ENCODE results near the gene USP49.

Gene USP49

GRCh38 chr6:41757271-41757670, 137.9 kb downstream of the USP49 start:
- DNase-seq (ENCODE audit: insufficient read length) (no peak), FAIRE-seq (no peak)
- TF ChIP-seq POLR2A (IDR thresholded peaks at IDR 0.05; ENCODE audit: low read depth, low read length): no peak
- no peak for TF ChIP-seq POLR2AphosphoS5 (IDR thresholded peaks at IDR 0.05; ENCODE audit: low read depth, low read length)
- TF ChIP-seq TAF1 (IDR thresholded peaks at IDR 0.05; ENCODE audit: borderline replicate concordance, low read depth, low read length): no peak

GRCh38 chr6:41756354-41756753, 138.8 kb downstream of the USP49 start:
- no peak for TF ChIP-seq TAF1 (IDR thresholded peaks at IDR 0.05; ENCODE audit: borderline replicate concordance, low read depth, low read length)
- TF ChIP-seq POLR2AphosphoS5 (IDR thresholded peaks at IDR 0.05; ENCODE audit: low read depth, low read length): no peak
- TF ChIP-seq POLR2A (IDR thresholded peaks at IDR 0.05; ENCODE audit: low read depth, low read length): no peak
- FAIRE-seq (no peak), DNase-seq (ENCODE audit: insufficient read length) (no peak)

DNA sequence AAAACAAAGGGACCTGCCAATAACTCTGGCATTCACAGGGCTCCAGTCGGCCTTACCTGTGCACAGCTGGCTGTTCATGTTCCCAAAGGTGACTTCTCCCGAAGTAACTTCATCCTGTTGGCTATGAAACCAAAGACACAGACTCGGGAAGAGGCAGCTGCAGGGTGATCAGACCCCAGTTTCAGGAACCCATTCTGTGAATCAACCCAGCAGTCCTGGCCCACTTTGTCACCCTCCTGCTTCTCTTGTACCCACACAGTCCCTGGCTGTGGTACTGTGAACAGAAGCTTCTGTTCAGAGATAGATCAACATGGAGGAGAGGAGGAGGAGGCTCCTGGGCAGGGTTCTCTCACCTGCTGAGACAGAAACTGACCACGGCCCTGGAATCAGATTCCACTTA, 139.3 kb downstream of the USP49 start:
- TF ChIP-seq TAF1 (IDR thresholded peaks at IDR 0.05; ENCODE audit: borderline replicate concordance, low read depth, low read length) (no peak), POLR2A (IDR thresholded peaks at IDR 0.05; ENCODE audit: low read depth, low read length) (no peak), POLR2AphosphoS5 (IDR thresholded peaks at IDR 0.05; ENCODE audit: low read depth, low read length) (no peak)
- DNase-seq (ENCODE audit: insufficient read length) (no peak), FAIRE-seq (no peak)

DNA sequence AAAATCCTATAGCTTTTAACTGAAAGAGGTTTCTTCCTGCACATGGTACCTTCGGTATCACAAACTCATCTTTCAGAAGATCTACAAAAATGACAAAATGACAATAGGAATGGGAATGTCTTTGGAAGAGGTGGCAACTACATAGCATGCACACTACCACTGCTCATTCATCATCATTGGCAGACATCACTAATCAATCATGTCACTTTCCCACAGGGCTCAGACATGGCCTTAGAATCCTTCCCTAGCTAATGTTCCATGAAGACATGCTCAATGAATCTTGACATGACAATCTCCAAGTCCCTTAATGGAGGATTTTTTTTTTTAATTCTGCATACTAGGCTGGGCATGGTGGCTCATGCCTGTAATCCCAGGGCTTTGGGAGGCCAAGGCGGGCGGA, 144.8 kb downstream of the USP49 start:
- TF ChIP-seq POLR2AphosphoS5 (IDR thresholded peaks at IDR 0.05; ENCODE audit: low read depth, low read length) (no peak), TAF1 (IDR thresholded peaks at IDR 0.05; ENCODE audit: borderline replicate concordance, low read depth, low read length) (no peak), POLR2A (IDR thresholded peaks at IDR 0.05; ENCODE audit: low read depth, low read length) (no peak)
- no peak for FAIRE-seq
- DNase-seq (ENCODE audit: insufficient read length): no peak

DNA sequence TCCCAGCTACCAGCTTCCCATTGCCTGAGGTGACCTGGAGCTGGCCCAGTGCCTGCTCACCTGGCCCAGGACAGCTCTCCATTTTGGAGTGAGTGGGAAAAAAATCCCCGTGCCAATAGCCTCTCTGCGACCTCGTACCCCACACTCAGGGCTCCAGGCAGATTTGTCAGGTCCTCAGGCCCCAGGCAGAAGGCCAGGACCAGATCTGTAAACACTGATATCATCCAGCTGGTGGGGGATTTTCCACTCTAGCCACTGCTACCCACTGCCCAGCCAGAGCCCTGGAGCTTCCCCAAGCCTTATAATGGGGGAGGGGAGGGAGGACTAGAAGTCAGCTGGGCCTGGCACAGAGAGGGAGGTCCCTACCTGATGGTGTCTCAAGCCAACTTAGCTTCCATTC, 146.6 kb downstream of the USP49 start:
- DNase-seq (ENCODE audit: insufficient read length) (no peak), FAIRE-seq (no peak)
- TF ChIP-seq POLR2A (IDR thresholded peaks at IDR 0.05; ENCODE audit: low read depth, low read length) (no peak), TAF1 (IDR thresholded peaks at IDR 0.05; ENCODE audit: borderline replicate concordance, low read depth, low read length) (no peak), POLR2AphosphoS5 (IDR thresholded peaks at IDR 0.05; ENCODE audit: low read depth, low read length) (no peak)

GRCh38 chr6:41748102-41748477, 147.1 kb downstream of the USP49 start:
- FAIRE-seq: no peak
- no peak for TF ChIP-seq POLR2A (IDR thresholded peaks at IDR 0.05; ENCODE audit: low read depth, low read length)
- no peak for TF ChIP-seq POLR2AphosphoS5 (IDR thresholded peaks at IDR 0.05; ENCODE audit: low read depth, low read length)
- TF ChIP-seq TAF1 (IDR thresholded peaks at IDR 0.05; ENCODE audit: borderline replicate concordance, low read depth, low read length): no peak

GRCh38 chr6:41747256-41748101, 147.7 kb downstream of the USP49 start, which contains the start of gene PGC:
TSS of gene PGC (minus strand) at chr6:41747397. CDS start at chr6:41747334, 63 bp downstream.
- no peak for FAIRE-seq
- TF ChIP-seq POLR2A (IDR thresholded peaks at IDR 0.05; ENCODE audit: low read depth, low read length) (no peak), POLR2AphosphoS5 (IDR thresholded peaks at IDR 0.05; ENCODE audit: low read depth, low read length) (no peak), TAF1 (IDR thresholded peaks at IDR 0.05; ENCODE audit: borderline replicate concordance, low read depth, low read length) (no peak)
- DNase-seq (ENCODE audit: insufficient read length): no peak

More at GRCh38 chr6:41748102-41748477, 147.1 kb downstream of the USP49 start:
- no peak for DNase-seq (ENCODE audit: insufficient read length)

DNA sequence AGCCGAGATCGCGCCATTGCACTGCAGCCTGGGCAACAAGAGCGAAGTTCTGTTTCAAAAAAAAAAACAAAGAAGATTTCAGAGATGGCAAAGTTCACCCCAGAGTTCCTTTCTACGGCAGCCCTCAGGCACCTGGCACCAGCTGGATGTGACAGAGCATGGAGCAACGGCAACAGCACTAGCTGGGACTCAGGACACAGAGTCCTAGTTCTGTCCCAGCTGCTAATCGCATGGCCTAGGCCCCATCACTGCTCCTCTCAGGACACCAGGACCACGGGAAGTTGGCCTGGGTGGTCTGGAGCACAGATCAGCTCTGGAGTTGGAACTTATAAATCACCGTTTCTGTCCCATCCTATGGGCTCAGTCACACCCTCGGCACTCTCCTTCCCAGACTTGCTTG, 149.1 kb downstream of the USP49 start:
- FAIRE-seq (no peak), DNase-seq (ENCODE audit: insufficient read length) (no peak)
- TF ChIP-seq POLR2AphosphoS5 (IDR thresholded peaks at IDR 0.05; ENCODE audit: low read depth, low read length) (no peak), TAF1 (IDR thresholded peaks at IDR 0.05; ENCODE audit: borderline replicate concordance, low read depth, low read length) (no peak), POLR2A (IDR thresholded peaks at IDR 0.05; ENCODE audit: low read depth, low read length) (no peak)

DNA sequence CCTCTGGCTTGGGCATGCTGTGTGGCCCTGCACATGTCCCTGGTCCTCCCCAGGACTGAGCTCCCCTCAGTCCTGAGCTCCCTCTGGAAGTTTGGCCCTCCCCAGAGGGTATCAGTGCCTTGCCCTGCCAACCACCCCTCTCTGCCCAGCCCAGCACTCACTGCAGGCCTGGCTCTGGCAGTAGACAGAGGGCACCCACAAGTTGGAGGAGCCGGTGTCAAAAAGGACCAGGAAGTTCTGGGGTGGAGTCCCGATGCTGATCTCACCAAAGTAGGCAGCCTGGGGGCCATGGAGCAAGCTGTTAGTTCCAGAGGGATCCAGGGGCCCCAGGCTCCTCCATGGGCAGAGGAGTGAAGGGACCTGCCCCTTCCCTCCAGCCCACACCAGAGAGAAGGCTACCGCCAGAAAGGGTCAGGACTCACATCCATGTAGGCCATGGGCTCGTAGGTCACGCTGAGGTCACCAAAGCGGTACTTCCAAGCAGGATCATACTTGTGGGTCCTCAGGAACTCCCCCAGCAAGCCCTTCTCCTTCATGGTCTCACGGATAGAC, 150.9 kb downstream of the USP49 start:
- TF ChIP-seq POLR2A (IDR thresholded peaks at IDR 0.05; ENCODE audit: low read depth, low read length) (no peak), TAF1 (IDR thresholded peaks at IDR 0.05; ENCODE audit: borderline replicate concordance, low read depth, low read length) (no peak), POLR2AphosphoS5 (IDR thresholded peaks at IDR 0.05; ENCODE audit: low read depth, low read length) (no peak)
- DNase-seq (ENCODE audit: insufficient read length): no peak
- no peak for FAIRE-seq

DNA sequence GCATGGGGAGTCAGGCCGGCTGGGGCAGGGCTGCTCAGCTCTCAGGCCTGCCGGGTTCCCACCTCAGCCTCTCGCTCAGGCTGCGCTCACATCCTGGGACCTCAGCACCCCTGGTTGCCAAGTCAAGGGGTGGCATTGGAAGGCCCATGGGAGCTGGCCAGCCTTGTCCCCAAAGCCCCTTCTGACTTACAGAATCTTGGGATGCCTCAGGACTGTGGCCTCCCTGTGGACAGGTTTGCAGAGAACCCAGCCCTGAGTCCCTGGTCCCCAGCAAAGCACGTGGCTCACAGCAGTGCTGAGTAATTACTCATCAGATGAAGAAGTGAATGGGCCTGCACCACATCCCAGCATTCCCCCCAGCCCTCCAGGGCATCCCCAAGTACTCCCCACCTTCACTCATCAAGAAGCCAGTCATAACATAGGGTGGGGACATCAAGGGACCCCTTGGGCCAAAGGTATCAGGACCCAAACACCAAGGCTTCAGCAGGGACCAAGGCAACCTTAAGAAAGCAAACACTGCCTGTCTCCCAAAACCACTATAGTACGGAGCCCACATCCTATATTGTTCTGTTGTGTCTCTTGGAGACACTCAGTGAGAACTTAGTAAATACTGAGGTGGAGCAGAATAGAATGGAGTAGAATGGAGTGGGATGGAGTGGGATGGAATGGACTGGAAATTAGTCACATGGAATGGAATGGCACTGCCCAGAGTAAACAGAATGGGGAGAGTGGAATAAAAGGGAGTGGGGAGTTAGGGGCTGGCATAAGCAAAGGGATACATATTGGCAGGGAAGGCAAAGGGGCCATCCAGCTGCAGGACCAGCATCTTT, 151.6 kb downstream of the USP49 start:
- FAIRE-seq: no peak
- no peak for DNase-seq (ENCODE audit: insufficient read length)
- no peak for TF ChIP-seq POLR2AphosphoS5 (IDR thresholded peaks at IDR 0.05; ENCODE audit: low read depth, low read length)
- TF ChIP-seq POLR2A (IDR thresholded peaks at IDR 0.05; ENCODE audit: low read depth, low read length): no peak
- TF ChIP-seq TAF1 (IDR thresholded peaks at IDR 0.05; ENCODE audit: borderline replicate concordance, low read depth, low read length): no peak

Data from GM12892 (cell line).